GM12878 (cell line): ENCODE data around the gene PELI1. TPM values are rescaled to one million over a fixed set of nuclear protein-coding genes. Genes with fewer than 3 reads are reported as not detected.
"Not testable (repeated sequence)": the region's sequence is repeated elsewhere in the genome, so short reads cannot be mapped to it uniquely, and the experiment has no call there.

Source experiments
- ATAC-seq: fragments of 200-7000 bp; cut with Tn5 transposase; 3 replicates; pipeline ENCODE4 v1.9.1; 2020; ENCODE audit warnings: mild to moderate bottlenecking, moderate library complexity
- BruUV-seq: library from RNA; stranded (reverse); fragments of 400-500 nt; replicated peaks from 2 replicates; lab custom pipeline; 2021; lab: Mats Ljungman, UMichigan
- CTCF ChIA-PET: fragments of 300-600 bp; sonication (Branson Sonifier 250); formaldehyde crosslinking; extraction: SDS; loops from one replicate; lab custom pipeline; 2021; ENCODE audit warnings: inconsistent platforms; lab: Yijun Ruan, JAX
- POLR2A ChIA-PET: fragments of 350-600 bp; formaldehyde crosslinking; extraction: SDS; loops from one replicate; lab custom pipeline; 2021; ENCODE audit warnings: inconsistent platforms; lab: Charles Lee
- RAD21 ChIA-PET: fragments of 300-600 bp; sonication (Branson Sonifier 250); formaldehyde crosslinking; loops from one replicate; lab custom pipeline; 2023; ENCODE audit warnings: antibody characterized with exemption; ENCODE audit not compliant: unreplicated experiment; lab: Charles Lee
- SMC1A ChIA-PET: fragments of 300-600 bp; sonication (Branson Sonifier 250); formaldehyde crosslinking; loops from one replicate; lab custom pipeline; 2023; ENCODE audit not compliant: unreplicated experiment, uncharacterized antibody; lab: Charles Lee
- DNase-seq: peaks from one replicate; pipeline ENCODE4 v3.0.0-alpha.2; 2011; ENCODE audit warnings: low read depth, low spot score
- FAIRE-seq: peaks from 3 replicates; lab custom pipeline; 2011; peaks lifted over from hg19 to GRCh38; lab: Jason Lieb, UNC
- H2AFZ ChIP-seq: 2 replicates; pipeline ENCODE4 v1.6.0; 2011; ENCODE audit warnings: low read depth, low read length, control low read depth; ENCODE audit not compliant: control insufficient read depth
- H3K27ac ChIP-seq: 2 replicates; pipeline ENCODE4 v1.5.1; 2011; ENCODE audit warnings: control low read depth; ENCODE audit not compliant: control insufficient read depth, insufficient read depth
- H3K27me3 ChIP-seq, 2 experiments: replicated peaks in 1 of 2; 2 replicates each; pipeline versions ENCODE4 v1.6.0 to v1.6.1; 2011; ENCODE audit warnings: low read length in 1 of 2; ENCODE audit not compliant: control insufficient read depth in 2 of 2, insufficient read depth in 2 of 2
- H3K36me3 ChIP-seq, 2 experiments: 2 replicates each; pipeline ENCODE4 v1.5.1; 2011; ENCODE audit warnings: low read length in 1 of 2; ENCODE audit not compliant: control insufficient read depth in 2 of 2, insufficient read depth in 2 of 2
- H3K4me1 ChIP-seq: 2 replicates; pipeline ENCODE4 v1.6.1; 2011; ENCODE audit warnings: mild to moderate bottlenecking, low read length, moderate library complexity, mixed read lengths; ENCODE audit not compliant: control insufficient read depth, insufficient read depth
- H3K4me2 ChIP-seq: 2 replicates; pipeline ENCODE4 v1.6.0; 2011; ENCODE audit warnings: control low read depth; ENCODE audit not compliant: control insufficient read depth, insufficient read depth
- H3K4me3 ChIP-seq: fragments of 200-600 bp; sonication (generic); 2 replicates; pipeline ENCODE4 v1.5.1; 2016
- H3K79me2 ChIP-seq: 2 replicates; pipeline ENCODE4 v1.6.0; 2011; ENCODE audit warnings: low read length; ENCODE audit not compliant: control insufficient read depth, insufficient read depth
- H3K9ac ChIP-seq: 2 replicates; pipeline ENCODE4 v1.8.0; 2011; ENCODE audit warnings: low read length, control low read depth, mixed read lengths; ENCODE audit not compliant: control insufficient read depth, insufficient read depth
- H3K9me3 ChIP-seq: replicated peaks from 3 replicates; pipeline ENCODE4 v1.5.1; 2011; ENCODE audit warnings: mild to moderate bottlenecking, low read length; ENCODE audit not compliant: control insufficient read depth, insufficient read depth
- H4K20me1 ChIP-seq: 2 replicates; pipeline ENCODE4 v1.6.0; 2011; ENCODE audit not compliant: control insufficient read depth, insufficient read depth
- WGBS: methylation state at CpG from one replicate; pipeline ENCODE4 v1.1.6; 2016; ENCODE audit warnings: low lambda C conversion rate; ENCODE audit not compliant: insufficient replicate concordance, insufficient coverage; ENCODE audit errors: missing lambda C conversion rate; 5-methylcytosine and 5-hydroxymethylcytosine counted together
- in situ Hi-C: fragments of 300-500 bp; cut with MboI; formaldehyde crosslinking; loops from 9 replicates; pipeline ENCODE4 v1.14.3; 2018; ENCODE audit warnings: mixed read lengths
- intact Hi-C: fragments of 100-400 bp; cut with micrococcal nuclease; formaldehyde crosslinking; loops from one replicate; pipeline ENCODE4 v1.14.2; 2022; ENCODE audit not compliant: unreplicated experiment
- polyA plus RNA-seq, 11 experiments: library from polyadenylated mRNA; depleted of rRNA in 4 of 11; unstranded in 6 of 11; stranded (reverse) in 5 of 11; fragments of >200 nt; fragmentation: Nextera tagmentation in 4 of 11; fragmentation: Illumina TruSeq in 1 of 11; extraction: Ambion mirVana in 4 of 11; extraction: Trizol in 1 of 11; gene quantifications; 1 replicate in 1 of 11; 2 replicates in 10 of 11; pipeline versions ENCODE4 v1.2.1 to v1.2.3, GENCODE V29; 2011 to 2016; ENCODE audit warnings: inconsistent platforms in 2 of 11, missing spikeins in 2 of 11, low read depth in 1 of 11
- total RNA-seq, 4 experiments: library from RNA; depleted of rRNA in 3 of 4; stranded (reverse); fragments of >200 nt in 3 of 4; fragmentation: Illumina TruSeq in 1 of 4; extraction: Trizol in 1 of 4; gene quantifications; 2 replicates each; pipeline versions ENCODE4 v1.2.1 to v1.2.3, GENCODE V29; 2013 to 2021

Gene PELI1
- total and polyA plus RNA-seq, 10 of the 15 experiments (the other 5 are each of a cell fraction or from before 2014, with no cell fraction given), result 12.1 to 92.0 (median 39.8) TPM

GRCh38 chr2:64076828-64077227 lies 67.4 kb downstream of the PELI1 start:
- BruUV-seq, in situ Hi-C loops, H3K36me3 ChIP-seq, H3K4me3 ChIP-seq, H3K9ac ChIP-seq, H3K9me3 ChIP-seq, POLR2A ChIA-PET, H3K4me1 ChIP-seq, H3K4me2 ChIP-seq, intact Hi-C loops, SMC1A ChIA-PET, H4K20me1 ChIP-seq, H3K27me3 ChIP-seq, H2AFZ ChIP-seq, ATAC-seq, H3K79me2 ChIP-seq, FAIRE-seq, H3K27ac ChIP-seq, RAD21 ChIA-PET, CTCF ChIA-PET, DNase-seq: not testable (repeated sequence)
- WGBS, result 94% methylated on average over 7 of the region's 7 CpGs

- RAD21 ChIA-PET, H3K9me3 ChIP-seq, H3K36me3 ChIP-seq, intact Hi-C loops, H3K9ac ChIP-seq, H4K20me1 ChIP-seq, BruUV-seq, H3K4me3 ChIP-seq, POLR2A ChIA-PET, H3K79me2 ChIP-seq, ATAC-seq, FAIRE-seq, H3K27me3 ChIP-seq, DNase-seq, H3K4me2 ChIP-seq, H2AFZ ChIP-seq, H3K4me1 ChIP-seq, CTCF ChIA-PET, in situ Hi-C loops, H3K27ac ChIP-seq: not testable (repeated sequence)
- whole genome bisulfite sequencing, result 88% methylated on average over 6 of the region's 6 CpGs
- SMC1A ChIA-PET, result interaction anchor here (1.9 kb wide), 1 partner anchor 12 kb away, joined by 8 read pairs; no protein-coding TSS in a partner anchor
These were observed 69.6 kb downstream of the PELI1 start for GRCh38 chr2:64074616-64075015.
